ENCODE data around the gene TTC19.

The TTC19 gene

GRCh38 chr17:15966183-15966878 is 33.3 kb upstream of the TTC19 start:
- peaks cover 59% of the 10 kb centered on the region for H3K27me3 ChIP-seq (ENCODE audit: low read depth, low read length)
- no peaks in the 10 kb centered on the region for H3K79me2 ChIP-seq (ENCODE audit: low read length)
- no peaks in the 10 kb centered on the region for H3K9me3 ChIP-seq (ENCODE audit: insufficient read depth, low read length)
- H3K9ac ChIP-seq (ENCODE audit: low read length) = no peak overlapping the region
- H2AFZ ChIP-seq (ENCODE audit: low read depth, low read length) = no peak overlapping the region
- H3K4me3 ChIP-seq (ENCODE audit: low read length) = no peak overlapping the region
- no peak overlapping the region for H3K4me2 ChIP-seq (ENCODE audit: low read length)
- no peaks in the 10 kb centered on the region; the same call in 1 of the 2 replicates for H4K20me1 ChIP-seq (ENCODE audit: insufficient read depth, low read length)
- no peaks in the 10 kb centered on the region for H3K4me1 ChIP-seq (ENCODE audit: low read length)
- no peak for TF ChIP-seq EZH2phosphoT487 (IDR thresholded peaks at IDR 0.05; ENCODE audit: low read depth)
- TF ChIP-seq, protein P1, sequence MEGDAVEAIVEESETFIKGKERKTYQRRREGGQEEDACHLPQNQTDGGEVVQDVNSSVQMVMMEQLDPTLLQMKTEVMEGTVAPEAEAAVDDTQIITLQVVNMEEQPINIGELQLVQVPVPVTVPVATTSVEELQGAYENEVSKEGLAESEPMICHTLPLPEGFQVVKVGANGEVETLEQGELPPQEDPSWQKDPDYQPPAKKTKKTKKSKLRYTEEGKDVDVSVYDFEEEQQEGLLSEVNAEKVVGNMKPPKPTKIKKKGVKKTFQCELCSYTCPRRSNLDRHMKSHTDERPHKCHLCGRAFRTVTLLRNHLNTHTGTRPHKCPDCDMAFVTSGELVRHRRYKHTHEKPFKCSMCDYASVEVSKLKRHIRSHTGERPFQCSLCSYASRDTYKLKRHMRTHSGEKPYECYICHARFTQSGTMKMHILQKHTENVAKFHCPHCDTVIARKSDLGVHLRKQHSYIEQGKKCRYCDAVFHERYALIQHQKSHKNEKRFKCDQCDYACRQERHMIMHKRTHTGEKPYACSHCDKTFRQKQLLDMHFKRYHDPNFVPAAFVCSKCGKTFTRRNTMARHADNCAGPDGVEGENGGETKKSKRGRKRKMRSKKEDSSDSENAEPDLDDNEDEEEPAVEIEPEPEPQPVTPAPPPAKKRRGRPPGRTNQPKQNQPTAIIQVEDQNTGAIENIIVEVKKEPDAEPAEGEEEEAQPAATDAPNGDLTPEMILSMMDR (IDR thresholded peaks at IDR 0.05; ENCODE audit: low read depth, low read length) = no peak
- H3K36me3 ChIP-seq (replicated peaks; ENCODE audit: low read depth, low read length) = no peaks in the 10 kb centered on the region
- H3K27ac ChIP-seq (ENCODE audit: low read length) = no peak overlapping the region

GRCh38 chr17:15966879-15967248 is 32.8 kb upstream of the TTC19 start:
- Histone ChIP-seq H3K27ac (ENCODE audit: low read length) (no peak overlapping the region), H3K27me3 (ENCODE audit: low read depth, low read length) (peaks cover 54% of the 10 kb centered on the region), H4K20me1 (ENCODE audit: insufficient read depth, low read length) (no peaks in the 10 kb centered on the region; the same call in 1 of the 2 replicates), H3K36me3 (replicated peaks; ENCODE audit: low read depth, low read length) (no peaks in the 10 kb centered on the region), H3K9me3 (ENCODE audit: insufficient read depth, low read length) (no peaks in the 10 kb centered on the region), H3K4me3 (ENCODE audit: low read length) (no peak overlapping the region), H3K4me2 (ENCODE audit: low read length) (no peak overlapping the region), H3K9ac (ENCODE audit: low read length) (no peak overlapping the region), H2AFZ (ENCODE audit: low read depth, low read length) (no peak overlapping the region), H3K79me2 (ENCODE audit: low read length) (no peaks in the 10 kb centered on the region), H3K4me1 (ENCODE audit: low read length) (no peaks in the 10 kb centered on the region)
- TF ChIP-seq EZH2phosphoT487 (IDR thresholded peaks at IDR 0.05; ENCODE audit: low read depth) = no peak
- TF ChIP-seq, protein P1 (IDR thresholded peaks at IDR 0.05; ENCODE audit: low read depth, low read length) = no peak

- TF ChIP-seq, protein P1 (IDR thresholded peaks at IDR 0.05; ENCODE audit: low read depth, low read length) = no peak
- TF ChIP-seq EZH2phosphoT487 (IDR thresholded peaks at IDR 0.05; ENCODE audit: low read depth) = no peak
- no peaks in the 10 kb centered on the region for H3K36me3 ChIP-seq (replicated peaks; ENCODE audit: low read depth, low read length)
- no peak overlapping the region for H2AFZ ChIP-seq (ENCODE audit: low read depth, low read length)
- no peaks in the 10 kb centered on the region for H3K9me3 ChIP-seq (ENCODE audit: insufficient read depth, low read length)
- H3K79me2 ChIP-seq (ENCODE audit: low read length) = no peaks in the 10 kb centered on the region
- no peaks in the 10 kb centered on the region; the same call in 1 of the 2 replicates for H4K20me1 ChIP-seq (ENCODE audit: insufficient read depth, low read length)
- H3K4me3 ChIP-seq (ENCODE audit: low read length) = no peak overlapping the region
- H3K4me1 ChIP-seq (ENCODE audit: low read length) = no peaks in the 10 kb centered on the region
- no peak overlapping the region for H3K4me2 ChIP-seq (ENCODE audit: low read length)
- H3K27ac ChIP-seq (ENCODE audit: low read length) = no peak overlapping the region
- H3K27me3 ChIP-seq (ENCODE audit: low read depth, low read length) = peaks cover 54% of the 10 kb centered on the region
- H3K9ac ChIP-seq (ENCODE audit: low read length) = no peak overlapping the region
These were observed 31.8 kb upstream of the TTC19 start for GRCh38 chr17:15967706-15968399.

DNA sequence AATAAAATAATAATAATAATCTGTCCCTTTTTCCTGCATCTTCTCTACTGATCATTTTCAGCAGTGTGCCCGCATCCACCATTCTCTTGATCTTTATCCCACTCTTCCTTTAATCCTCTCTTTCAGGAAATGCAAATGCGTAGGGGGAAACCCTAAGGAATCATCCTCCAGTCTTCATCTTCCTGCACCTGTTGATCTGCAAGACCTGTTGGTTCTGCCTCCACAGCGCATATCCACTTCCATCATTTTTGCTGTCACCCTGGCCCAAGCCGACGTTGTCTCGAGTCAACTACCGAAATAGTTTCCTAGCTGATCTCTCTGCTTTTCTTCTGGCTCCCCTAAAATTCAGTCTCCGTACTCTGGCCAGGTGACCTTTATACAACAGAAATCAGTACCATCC is 30.2 kb upstream of the TTC19 start:
- no peak overlapping the region for H2AFZ ChIP-seq (ENCODE audit: low read depth, low read length)
- H3K4me2 ChIP-seq (ENCODE audit: low read length) = no peak overlapping the region
- H3K4me3 ChIP-seq (ENCODE audit: low read length) = no peak overlapping the region
- no peaks in the 10 kb centered on the region; the same call in 1 of the 2 replicates for H4K20me1 ChIP-seq (ENCODE audit: insufficient read depth, low read length)
- H3K9me3 ChIP-seq (ENCODE audit: insufficient read depth, low read length) = no peaks in the 10 kb centered on the region
- no peak overlapping the region for H3K27ac ChIP-seq (ENCODE audit: low read length)
- TF ChIP-seq, protein P1 (IDR thresholded peaks at IDR 0.05; ENCODE audit: low read depth, low read length) = no peak
- no peak for TF ChIP-seq EZH2phosphoT487 (IDR thresholded peaks at IDR 0.05; ENCODE audit: low read depth)
- no peaks in the 10 kb centered on the region for H3K36me3 ChIP-seq (replicated peaks; ENCODE audit: low read depth, low read length)
- no peak overlapping the region for H3K9ac ChIP-seq (ENCODE audit: low read length)
- H3K27me3 ChIP-seq (ENCODE audit: low read depth, low read length) = peaks cover 43% of the 10 kb centered on the region
- H3K79me2 ChIP-seq (ENCODE audit: low read length) = no peaks in the 10 kb centered on the region
- H3K4me1 ChIP-seq (ENCODE audit: low read length) = no peaks in the 10 kb centered on the region

All from OCI-LY3 (cell line).